CD1c-positive myeloid dendritic cell (primary cell): ENCODE results near the gene OPRD1.

Source experiments
- DNase-seq: peaks from one replicate; pipeline ENCODE4 v3.0.0-alpha.2; 2016; ENCODE audit errors: extremely low spot score

The OPRD1 gene

GRCh38 chr1:28885472-28885877 is 73.5 kb downstream of the OPRD1 start:
- DNase-seq = no peak

- DNase-seq = peak; percentile 34
These were observed 74.2 kb downstream of the OPRD1 start for GRCh38 chr1:28885977-28886730.

DNA sequence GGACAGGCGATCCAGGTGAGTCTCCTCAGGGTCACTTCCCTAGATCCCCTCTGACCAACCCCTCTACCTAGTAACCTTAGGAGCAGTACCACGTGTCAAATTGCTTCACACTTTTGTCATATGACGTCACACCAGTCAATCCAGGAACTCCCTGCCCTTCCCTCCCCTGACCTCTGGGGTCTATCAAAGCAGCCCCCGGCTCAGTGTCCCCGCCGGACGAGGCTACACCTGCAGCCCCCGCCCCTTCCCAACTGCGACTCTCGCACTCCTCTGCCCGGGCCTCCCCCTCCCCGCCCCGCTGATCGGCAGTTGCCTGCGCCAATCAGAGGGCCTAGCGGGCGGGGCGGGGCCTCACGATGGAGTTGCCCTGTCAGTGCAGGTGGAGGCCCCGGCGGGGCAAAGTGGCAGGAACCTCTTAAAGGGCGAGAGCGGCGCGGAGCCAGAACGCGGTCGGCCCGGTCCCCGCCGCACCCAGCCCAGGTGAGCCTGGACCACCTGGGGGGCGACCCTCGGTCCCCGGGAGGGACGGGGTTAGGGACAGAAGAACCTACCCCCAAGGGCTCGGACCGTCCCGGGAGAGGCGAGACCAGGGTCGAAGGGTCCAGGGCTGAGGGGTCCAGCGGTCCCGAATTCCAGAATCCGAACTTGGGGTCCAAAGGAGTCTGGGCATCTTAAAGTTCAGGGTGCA is 74.9 kb downstream of the OPRD1 start:
- peak; percentile 91 for DNase-seq

- DNase-seq = peak; percentile 31
These were observed 75.5 kb downstream of the OPRD1 start for GRCh38 chr1:28887419-28887834.

DNA sequence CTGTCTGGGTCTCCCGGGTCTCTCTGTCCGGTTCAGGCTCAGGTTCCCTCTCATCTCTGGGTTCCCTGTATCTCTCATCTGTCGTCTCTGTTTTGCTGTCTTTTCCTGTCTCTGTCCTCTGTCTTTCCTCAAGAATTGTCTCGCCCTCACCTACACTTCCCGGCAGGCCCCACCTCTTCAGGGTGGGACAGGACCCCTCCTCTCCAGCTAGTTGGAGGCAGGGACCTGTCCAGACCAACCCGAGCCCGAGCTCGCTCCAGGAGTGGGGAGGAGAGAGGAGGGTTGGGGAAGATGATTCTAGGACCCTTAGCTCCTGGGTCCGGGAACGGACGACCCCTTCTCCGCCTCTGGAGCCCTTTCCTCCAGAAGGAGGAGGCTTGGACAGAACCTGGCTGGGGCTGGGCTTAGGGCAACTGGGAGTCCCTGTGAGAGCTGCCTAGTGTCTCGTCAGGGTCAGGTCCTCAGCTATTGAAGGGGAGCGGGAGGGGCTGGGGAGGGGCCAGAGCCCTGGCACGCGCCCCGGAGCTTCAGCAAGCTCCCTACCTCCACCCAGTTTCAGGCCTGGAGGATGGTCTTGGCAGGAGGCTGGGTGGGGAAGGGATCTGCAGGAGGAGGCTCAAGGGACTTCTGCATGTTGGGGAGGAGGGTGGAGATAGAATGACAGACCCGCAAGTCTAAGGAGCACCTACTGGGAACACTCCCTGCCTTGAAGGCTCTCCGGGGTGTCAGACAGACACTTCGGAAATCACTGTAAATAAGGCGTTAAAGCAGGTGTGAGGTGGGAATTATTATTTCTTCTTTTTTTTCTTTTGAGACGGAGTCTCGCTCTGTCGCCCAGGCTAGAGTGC is 76.1 kb downstream of the OPRD1 start:
- DNase-seq = no peak

GRCh38 chr1:28888915-28889314 is 76.9 kb downstream of the OPRD1 start:
- DNase-seq = no peak

DNA sequence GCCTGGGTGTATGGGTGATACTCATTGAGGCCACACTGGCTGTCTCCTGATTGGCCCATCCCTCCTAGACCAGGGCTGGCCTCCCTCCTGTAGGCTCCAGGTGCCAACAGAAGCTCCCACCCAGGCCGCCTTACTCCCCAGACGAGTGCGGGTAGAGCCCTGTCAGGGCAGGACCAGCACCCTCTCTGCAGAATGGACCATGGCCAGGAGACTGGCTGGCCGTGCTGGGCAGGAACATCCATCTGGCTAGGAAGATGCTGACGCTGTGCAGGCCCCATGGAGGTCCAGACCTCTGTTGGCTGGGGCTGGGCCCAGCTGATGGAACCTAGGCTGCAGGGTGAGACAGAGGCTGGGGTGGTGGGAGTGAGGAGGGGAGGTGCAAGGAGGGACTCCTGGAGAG is 77.4 kb downstream of the OPRD1 start:
- DNase-seq = no peak

- DNase-seq = no peak
These were observed 78.5 kb downstream of the OPRD1 start for GRCh38 chr1:28890435-28890834.

GRCh38 chr1:28890836-28891235 is 78.9 kb downstream of the OPRD1 start:
- no peak for DNase-seq

DNA sequence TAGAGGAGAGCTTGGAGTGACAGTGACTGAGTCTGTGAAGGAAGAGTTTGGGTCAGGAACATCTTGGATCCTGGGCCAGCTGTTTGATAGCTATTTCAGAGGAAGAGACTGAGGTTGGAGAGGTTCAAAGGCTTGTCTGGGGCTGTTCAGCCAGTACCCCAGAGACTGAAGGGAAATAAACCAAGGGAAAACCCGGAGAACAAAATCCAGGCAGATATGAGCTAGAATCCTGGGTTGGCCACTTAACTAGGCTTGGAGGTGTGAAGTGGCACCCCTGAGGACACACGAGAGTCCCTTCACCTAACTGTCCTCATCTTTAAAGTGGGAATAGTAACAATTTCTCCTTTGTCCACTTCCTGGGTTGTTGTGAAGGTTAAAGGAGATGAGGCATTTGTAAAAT is 79.3 kb downstream of the OPRD1 start:
- DNase-seq = no peak

DNA sequence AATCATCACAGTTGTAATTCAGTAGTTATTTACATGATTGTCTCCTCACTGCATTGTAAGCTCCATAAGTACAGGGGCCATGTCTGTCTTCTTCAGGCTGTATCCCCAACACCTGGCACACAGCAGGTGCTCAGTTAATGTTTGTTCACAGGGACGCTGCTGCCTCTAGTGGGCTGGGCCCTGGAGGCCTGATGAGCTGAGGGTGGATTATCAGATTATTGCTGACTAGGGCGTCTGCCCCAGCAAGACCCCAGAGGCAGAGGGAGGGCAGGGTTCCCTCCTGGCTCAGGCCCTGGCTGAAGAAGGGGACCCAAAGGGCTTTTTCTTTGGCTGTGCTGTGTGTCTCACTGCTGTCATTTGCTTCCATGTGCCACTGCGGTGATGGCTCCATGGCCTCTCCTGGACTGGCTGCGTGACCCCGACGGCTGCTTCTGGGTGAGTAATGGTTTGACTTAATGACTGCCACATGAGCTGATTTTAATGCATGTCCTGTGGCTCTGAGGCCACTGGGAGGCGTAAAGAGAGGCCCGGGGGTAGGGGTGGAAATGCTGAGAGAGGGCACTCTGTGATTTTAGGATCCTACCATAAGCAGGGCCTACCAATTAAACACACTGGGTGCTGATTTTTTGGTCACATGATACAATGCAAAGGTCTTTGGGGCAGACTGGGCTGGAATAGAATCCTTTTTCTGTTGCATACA is 81.6 kb downstream of the OPRD1 start:
- DNase-seq = no peak

DNA sequence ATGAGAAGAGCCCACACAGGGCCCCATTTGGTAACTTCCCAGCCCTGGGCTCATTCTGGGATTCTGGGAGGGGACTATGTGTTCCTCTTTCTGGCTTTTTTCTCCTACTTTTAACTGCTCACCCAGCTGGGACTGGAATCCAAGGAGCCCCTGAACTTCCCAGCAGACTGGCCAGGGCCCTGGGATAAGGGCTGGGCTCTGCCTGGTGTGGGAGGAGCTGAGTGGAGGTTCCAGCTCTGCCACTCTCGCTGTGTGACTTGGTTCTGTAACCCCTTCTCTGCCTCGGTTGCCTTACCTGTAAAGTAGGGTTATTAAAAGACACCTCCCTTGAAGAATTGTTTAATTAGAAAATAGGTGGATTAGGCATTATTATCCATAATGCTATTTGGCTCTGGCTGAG is 82.8 kb downstream of the OPRD1 start:
- DNase-seq = no peak

GRCh38 chr1:28895896-28896608 is 84.1 kb downstream of the OPRD1 start:
- DNase-seq = no peak

DNA sequence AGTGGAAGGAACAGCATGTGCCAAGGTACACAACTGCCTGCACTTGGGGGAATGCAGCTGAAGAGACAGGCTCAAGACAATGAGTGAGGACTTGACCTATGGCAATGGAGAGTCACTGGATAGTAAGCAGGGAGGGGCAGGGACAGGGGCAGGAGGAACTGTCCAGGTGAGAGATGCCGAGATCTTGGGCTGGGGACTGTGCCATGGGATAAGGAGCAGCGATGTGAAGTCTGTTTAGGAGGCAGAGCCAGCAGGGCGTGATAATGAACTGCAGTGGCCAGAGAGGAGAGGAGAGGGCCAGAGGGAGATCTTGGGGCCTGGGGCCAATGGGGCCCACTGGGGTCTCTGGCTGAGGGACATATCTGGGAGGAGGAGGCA is 84.6 kb downstream of the OPRD1 start:
- no peak for DNase-seq

DNA sequence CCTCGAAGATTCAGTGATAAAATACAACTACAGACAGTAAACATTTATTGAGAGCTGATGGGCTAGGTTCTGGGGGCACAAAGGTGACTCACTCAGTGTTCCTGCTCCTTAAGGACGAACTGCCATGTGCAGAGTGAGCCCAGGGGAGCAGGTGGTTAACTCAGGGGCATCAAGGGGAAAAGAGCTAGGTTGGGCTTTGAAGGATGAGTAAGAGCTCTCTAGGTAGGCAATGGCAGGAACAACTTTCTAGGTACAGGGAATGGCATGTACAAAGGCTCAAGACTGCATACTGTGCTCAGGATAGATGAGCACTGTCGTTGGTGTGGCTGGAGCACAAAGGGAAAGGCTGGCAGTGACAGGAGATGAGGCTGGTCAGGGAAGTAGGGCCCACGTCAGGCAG is 85.8 kb downstream of the OPRD1 start:
- DNase-seq = no peak

DNA sequence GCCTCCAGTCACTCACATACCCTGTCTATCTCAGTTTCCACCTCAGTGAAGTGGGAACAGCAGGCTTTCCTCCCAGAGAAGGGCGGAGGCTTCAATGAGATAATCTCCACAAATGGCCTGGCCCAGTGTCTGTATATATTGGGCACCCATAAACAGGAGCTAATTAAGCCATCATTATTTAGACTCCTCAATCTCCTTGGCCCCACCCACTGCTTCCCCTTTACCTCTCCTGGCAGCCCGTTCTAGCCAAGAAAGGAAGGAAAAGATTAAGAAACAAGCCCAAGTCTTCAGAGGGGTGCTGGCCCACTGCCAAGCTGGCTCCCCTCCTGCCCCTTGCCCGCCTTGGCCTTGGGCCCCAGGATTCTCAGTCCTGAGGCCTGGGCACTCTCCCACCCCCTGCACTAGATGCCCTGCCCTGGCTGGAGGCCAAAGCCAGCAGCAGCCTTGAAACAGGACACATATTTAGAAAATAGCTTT is 86.5 kb downstream of the OPRD1 start:
- no peak for DNase-seq

GRCh38 chr1:28899267-28899666 is 87.3 kb downstream of the OPRD1 start:
- DNase-seq = no peak

DNA sequence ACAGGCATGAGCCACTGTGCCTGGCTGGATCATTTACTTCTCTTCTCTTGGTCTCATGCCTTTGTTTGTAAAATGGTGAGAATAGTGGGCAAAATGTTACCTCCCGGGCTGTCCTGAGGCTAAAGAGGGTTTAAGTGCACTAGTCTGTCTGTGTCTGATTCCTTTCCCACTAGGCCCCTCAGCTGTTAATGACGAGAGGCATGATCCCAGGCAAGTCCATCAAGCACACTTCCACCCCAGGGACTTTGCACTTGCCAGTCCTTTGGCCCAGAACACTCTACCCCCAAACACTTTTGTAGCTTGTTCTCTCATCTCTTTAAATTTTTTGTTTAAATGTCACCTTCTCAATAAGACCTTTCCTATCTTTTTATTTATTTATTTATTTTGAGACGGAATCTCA is 88.6 kb downstream of the OPRD1 start:
- DNase-seq = no peak

- no peak for DNase-seq
These were observed 90.8 kb downstream of the OPRD1 start for GRCh38 chr1:28902738-28903137.

GRCh38 chr1:28905921-28906666 is 94.1 kb downstream of the OPRD1 start:
- no peak for DNase-seq
